Choroid plexus epithelial cell (primary cell): ENCODE data around the gene CASP3.
"Not testable (repeated sequence)": the region's sequence is repeated elsewhere in the genome, so short reads cannot be mapped to it uniquely, and the experiment has no call there.

Experiments
- DNase-seq: peaks from one replicate; pipeline ENCODE4 v3.0.0-alpha.2; 2010; ENCODE audit warnings: low read depth
- H3K4me3 ChIP-seq: 2 replicates; pipeline ENCODE4 v1.5.1; 2011; ENCODE audit warnings: low read depth, mild to moderate bottlenecking, control low read depth, low read length, moderate library complexity
- CTCF ChIP-seq: conservative IDR thresholded peaks from 2 replicates; pipeline ENCODE4 v1.5.1; 2011; ENCODE audit warnings: low read depth, mild to moderate bottlenecking, control low read depth, inconsistent platforms, low read length, moderate library complexity

The CASP3 gene

GRCh38 chr4:184632842-184633241 lies 16.4 kb downstream of the CASP3 start:
- no peak for TF ChIP-seq CTCF
- no peak overlapping the region for H3K4me3 ChIP-seq
- DNase-seq = no peak

- DNase-seq = peak; percentile 35
- TF ChIP-seq CTCF = no peak
- H3K4me3 ChIP-seq = no peak overlapping the region
Measured at GRCh38 chr4:184628103-184628502, 21.1 kb downstream of the CASP3 start.

GRCh38 chr4:184625783-184626596 lies 23.3 kb downstream of the CASP3 start:
- not testable (repeated sequence) for DNase-seq, H3K4me3 ChIP-seq

- no peak overlapping the region for H3K4me3 ChIP-seq
- no peak for TF ChIP-seq CTCF
- DNase-seq = no peak
Measured at GRCh38 chr4:184624972-184625554, 24.2 kb downstream of the CASP3 start.

GRCh38 chr4:184624504-184624903 lies 24.7 kb downstream of the CASP3 start:
- not testable (repeated sequence) for DNase-seq, H3K4me3 ChIP-seq

- H3K4me3 ChIP-seq = no peak overlapping the region
- DNase-seq = no peak
- no peak for TF ChIP-seq CTCF
Measured at GRCh38 chr4:184621518-184621917, 27.7 kb downstream of the CASP3 start.

DNA sequence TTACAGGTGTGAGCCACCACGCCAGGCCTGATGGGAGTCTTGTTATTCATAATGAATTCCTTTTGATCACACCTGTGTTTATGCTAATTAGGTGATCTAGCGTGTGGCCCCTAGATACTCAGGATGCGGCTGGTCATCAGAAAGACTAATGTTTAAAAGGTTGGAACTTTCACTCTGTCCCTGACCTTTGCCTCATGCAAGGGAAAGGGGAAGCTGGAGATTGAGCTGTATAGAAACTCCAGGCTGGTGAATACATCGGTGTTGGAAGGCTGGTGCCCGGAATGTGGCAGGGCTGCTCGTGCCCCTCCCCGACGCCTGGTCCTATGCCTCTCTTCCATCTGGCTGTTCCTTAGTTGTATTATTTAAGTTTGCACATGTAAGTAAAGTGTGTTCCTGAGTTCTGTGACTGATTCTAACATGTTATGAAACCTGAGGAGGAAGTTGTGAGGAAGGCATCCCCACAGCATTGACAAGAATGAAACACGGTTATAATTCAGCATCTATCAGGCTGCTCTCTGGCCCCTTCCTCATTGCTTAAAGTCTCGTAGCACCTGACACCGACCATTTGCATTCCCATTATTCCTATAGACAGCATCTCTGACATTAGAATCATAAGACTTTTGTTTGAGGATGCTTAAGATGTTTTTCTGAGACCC lies 28.9 kb downstream of the CASP3 start:
- DNase-seq = no peak
- no peak for TF ChIP-seq CTCF
- H3K4me3 ChIP-seq = no peak overlapping the region
